ENCODE results near the gene EEFSEC. TPM values are rescaled to one million over a fixed set of nuclear protein-coding genes. Genes with fewer than 3 reads are reported as not detected.

Gene EEFSEC
- total and polyA plus RNA-seq, 8 donors = 5.9 to 9.8 (median 7.4) TPM

- Histone ChIP-seq H3K9me3 (no peaks in the 10 kb centered on the region), H3K4me3 (no peak overlapping the region), H3K27me3 (no peaks in the 10 kb centered on the region), H3K27ac (no peak overlapping the region), H3K4me1 (peaks cover 0 to 5% (median 0%) of the 10 kb centered on the region in 3 donors), H3K36me3 (no peaks in the 10 kb centered on the region)
- no peak for ATAC-seq
- FAIRE-seq = no peak
- no peak for TF ChIP-seq CTCF (IDR thresholded peaks at IDR 0.05)
- 80 to 84% methylated on average over 3 of the region's 3 CpGs for WGBS, 2 donors
- DNase-seq = no peak
- intact Hi-C loops (cut with DNase I) = no loop called here
These were observed 57.4 kb downstream of the EEFSEC start for GRCh38 chr3:128210711-128211110.

GRCh38 chr3:128214056-128214455, 60.8 kb downstream of the EEFSEC start:
- H3K9me3 ChIP-seq = no peaks in the 10 kb centered on the region
- no peak for DNase-seq
- intact Hi-C loops (cut with DNase I) = no loop called here
- no peak for FAIRE-seq
- no peak for ATAC-seq
- H3K4me1 ChIP-seq = no peaks in the 10 kb centered on the region
- TF ChIP-seq CTCF (IDR thresholded peaks at IDR 0.05) = no peak
- no peak overlapping the region for H3K27ac ChIP-seq
- WGBS, 2 donors = 96 to 99% methylated on average over 2 of the region's 2 CpGs
- H3K27me3 ChIP-seq = no peaks in the 10 kb centered on the region
- H3K36me3 ChIP-seq = no peaks in the 10 kb centered on the region
- no peak overlapping the region for H3K4me3 ChIP-seq

- no peak overlapping the region for H3K27ac ChIP-seq
- intact Hi-C loops (cut with DNase I) = no loop called here
- no peaks in the 10 kb centered on the region for H3K36me3 ChIP-seq
- DNase-seq (no peak), ATAC-seq (no peak), FAIRE-seq (no peak)
- TF ChIP-seq CTCF (IDR thresholded peaks at IDR 0.05) = no peak
- 84 to 86% methylated on average over 2 of the region's 2 CpGs for WGBS, 2 donors
- no peak overlapping the region for H3K4me3 ChIP-seq
- no peaks in the 10 kb centered on the region for H3K9me3 ChIP-seq
- no peaks in the 10 kb centered on the region for H3K27me3 ChIP-seq
- no peaks in the 10 kb centered on the region for H3K4me1 ChIP-seq
These were observed 62.0 kb downstream of the EEFSEC start for GRCh38 chr3:128215290-128215689.

GRCh38 chr3:128215800-128216495, 62.7 kb downstream of the EEFSEC start:
- FAIRE-seq (no peak), ATAC-seq (no peak), DNase-seq (no peak)
- Histone ChIP-seq H3K27me3 (no peaks in the 10 kb centered on the region), H3K4me1 (no peaks in the 10 kb centered on the region), H3K9me3 (no peaks in the 10 kb centered on the region), H3K4me3 (no peak overlapping the region), H3K27ac (no peak overlapping the region), H3K36me3 (no peaks in the 10 kb centered on the region)
- WGBS, 2 donors = 62 to 88% methylated on average over 5 of the region's 5 CpGs
- intact Hi-C loops (cut with DNase I) = no loop called here
- TF ChIP-seq CTCF (IDR thresholded peaks at IDR 0.05) = no peak

DNA sequence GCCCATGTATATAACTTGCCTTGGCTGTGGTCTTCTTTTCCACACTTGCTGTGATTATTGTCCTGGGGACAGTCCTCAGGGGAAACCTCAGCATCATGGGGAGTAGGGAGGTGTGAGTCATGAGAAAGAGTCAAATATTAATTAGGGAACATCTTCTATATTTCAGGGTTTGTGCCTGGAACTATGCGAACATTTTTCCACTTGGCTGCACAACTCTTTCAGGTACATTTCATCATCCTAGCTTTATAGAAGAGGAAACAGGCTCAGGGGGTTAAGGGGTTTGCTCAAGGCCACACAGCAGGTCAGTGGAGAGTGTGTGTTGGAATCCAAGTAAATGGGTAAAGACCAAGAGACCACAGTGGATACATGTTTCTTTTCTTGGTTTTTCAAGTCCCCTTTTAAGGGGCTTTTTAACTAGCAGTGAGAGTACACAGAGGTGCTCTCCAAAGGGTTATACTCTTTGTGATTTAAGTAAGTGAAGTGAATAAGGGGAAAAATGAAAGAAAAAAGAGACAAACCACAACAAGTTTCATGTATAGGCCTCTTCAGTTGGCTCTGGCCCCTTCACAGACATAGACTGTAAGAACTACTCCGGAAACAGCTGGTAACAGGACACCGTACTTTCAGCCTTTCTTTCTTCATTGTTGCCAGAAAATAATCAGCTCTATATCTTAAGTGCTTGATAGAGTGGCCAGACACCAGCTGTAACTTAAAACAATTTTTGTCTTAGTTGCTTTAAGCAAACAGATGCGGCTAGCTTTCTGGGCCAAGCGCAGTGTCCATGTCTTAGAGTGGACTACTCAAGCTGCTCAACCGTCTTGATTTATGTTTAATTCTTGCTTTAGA, 64.6 kb downstream of the EEFSEC start:
- 81 to 90% methylated on average over 6 of the region's 6 CpGs for WGBS, 2 donors
- Histone ChIP-seq H3K27ac (no peak overlapping the region), H3K27me3 (no peaks in the 10 kb centered on the region), H3K9me3 (no peaks in the 10 kb centered on the region), H3K4me3 (no peak overlapping the region), H3K36me3 (no peaks in the 10 kb centered on the region), H3K4me1 (no peaks in the 10 kb centered on the region)
- no peak for DNase-seq
- no peak for ATAC-seq
- intact Hi-C loops (cut with DNase I) = no loop called here
- no peak for TF ChIP-seq CTCF (IDR thresholded peaks at IDR 0.05)
- FAIRE-seq = no peak

Data from pancreas (tissue), 10 donors.